ENCODE data around the gene C4orf46. TPM values are rescaled to one million over a fixed set of nuclear protein-coding genes. Genes with fewer than 3 reads are reported as not detected.

Gene C4orf46
- total and polyA plus RNA-seq, 2 donors (not counting 3 experiments of a cell fraction or from before 2014, with no cell fraction given): 9.4 to 19.6 TPM

GRCh38 chr4:158676076-158676475 is 4.4 kb upstream of the C4orf46 start:
- no peaks in the 10 kb centered on the region for H3K36me3 ChIP-seq (ENCODE audit: control insufficient read depth in 2 of 2, extremely low read depth in 1 of 2, insufficient read depth in 2 of 2, low read length in 2 of 2)
- no peak overlapping the region for H3K27ac ChIP-seq (ENCODE audit: insufficient read depth, low read depth, low read length)
- TF ChIP-seq EZH2 (IDR thresholded peaks at IDR 0.05; ENCODE audit: borderline replicate concordance, low read depth, low read length, severe bottlenecking) (no peak), POLR2A (IDR thresholded peaks at IDR 0.05; ENCODE audit: low read depth, low read length) (no peak), MYC (IDR thresholded peaks at IDR 0.05; ENCODE audit: low read depth, low read length) (no peak), MAX (IDR thresholded peaks at IDR 0.05; ENCODE audit: insufficient read depth, insufficient read length) (no peak), POLR2AphosphoS5 (IDR thresholded peaks at IDR 0.05; ENCODE audit: insufficient read depth, low read depth, low read length) (no peak), GATA2 (IDR thresholded peaks at IDR 0.05; ENCODE audit: insufficient read depth, insufficient read length, low read depth, low read length) (no peak), FOS (IDR thresholded peaks at IDR 0.05; ENCODE audit: borderline replicate concordance, insufficient read depth, low read length) (no peak)
- ChIA-PET POLR2A (no interaction called here), CTCF (interaction anchor here (1.1 to 1.7 kb wide), 2 partner anchors 8 to 14 kb away, joined by 3 to 4 read pairs; no protein-coding TSS in a partner anchor)
- dilution Hi-C loops (cut with MboI; ENCODE audit: extremely low pct_ligation_motif_present, low sequenced_read_pairs): no loop called here
- H3K79me2 ChIP-seq (ENCODE audit: control insufficient read depth, insufficient read depth, low read length): peaks cover 6% of the 10 kb centered on the region
- DNase-seq (ENCODE audit: low read depth, low spot score): no peak
- no peaks in the 10 kb centered on the region for H3K9me3 ChIP-seq (replicated peaks; ENCODE audit: control insufficient read depth, insufficient read depth, low read length)
- H3K4me3 ChIP-seq (replicated peaks in 1 of 3; ENCODE audit: insufficient read depth in 1 of 3, low read depth in 1 of 3, low read length in 3 of 3): no peak overlapping the region
- peaks cover 4% of the 10 kb centered on the region for H3K4me1 ChIP-seq (ENCODE audit: control insufficient read depth, extremely low read depth, insufficient read depth, low read length)
- H3K27me3 ChIP-seq (ENCODE audit: control insufficient read depth in 2 of 2, insufficient read depth in 2 of 2, low read length in 2 of 2): no peaks in the 10 kb centered on the region
- H4K20me1 ChIP-seq (replicated peaks; ENCODE audit: control insufficient read depth, extremely low read depth, insufficient read depth, low read length): no peaks in the 10 kb centered on the region
- no TSS peak for BruUV-seq (replicated peaks)
- H3K4me2 ChIP-seq (ENCODE audit: insufficient read depth, low read length): no peak overlapping the region
- FAIRE-seq: no peak
- no peak overlapping the region for H3K9ac ChIP-seq (replicated peaks; ENCODE audit: extremely low read depth, insufficient read depth, low read length)
- H2AFZ ChIP-seq (ENCODE audit: low read depth, low read length): no peak overlapping the region
- intact Hi-C loops (cut with micrococcal nuclease): no loop called here
- H3K9me1 ChIP-seq (replicated peaks; ENCODE audit: control insufficient read depth, extremely low read depth, insufficient read depth, low read length): no peaks in the 10 kb centered on the region

- ChIA-PET CTCF (no interaction called here), POLR2A (no interaction called here)
- no peak overlapping the region for H2AFZ ChIP-seq (ENCODE audit: low read depth, low read length)
- dilution Hi-C loops (cut with MboI; ENCODE audit: extremely low pct_ligation_motif_present, low sequenced_read_pairs): no loop called here
- peaks cover 24% of the 10 kb centered on the region for H3K79me2 ChIP-seq (ENCODE audit: control insufficient read depth, insufficient read depth, low read length)
- FAIRE-seq (no peak), DNase-seq (ENCODE audit: low read depth, low spot score) (no peak)
- H3K27me3 ChIP-seq (ENCODE audit: control insufficient read depth in 2 of 2, insufficient read depth in 2 of 2, low read length in 2 of 2): no peaks in the 10 kb centered on the region
- no peaks in the 10 kb centered on the region for H3K9me1 ChIP-seq (replicated peaks; ENCODE audit: control insufficient read depth, extremely low read depth, insufficient read depth, low read length)
- no peak overlapping the region for H3K27ac ChIP-seq (ENCODE audit: insufficient read depth, low read depth, low read length)
- H3K9ac ChIP-seq (replicated peaks; ENCODE audit: extremely low read depth, insufficient read depth, low read length): no peak overlapping the region
- no peaks in the 10 kb centered on the region for H3K9me3 ChIP-seq (replicated peaks; ENCODE audit: control insufficient read depth, insufficient read depth, low read length)
- H3K36me3 ChIP-seq (ENCODE audit: control insufficient read depth in 2 of 2, extremely low read depth in 1 of 2, insufficient read depth in 2 of 2, low read length in 2 of 2): no peaks in the 10 kb centered on the region
- H3K4me1 ChIP-seq (ENCODE audit: control insufficient read depth, extremely low read depth, insufficient read depth, low read length): peaks cover 11% of the 10 kb centered on the region
- H3K4me3 ChIP-seq (replicated peaks in 1 of 3; ENCODE audit: insufficient read depth in 1 of 3, low read depth in 1 of 3, low read length in 3 of 3): no peak overlapping the region
- intact Hi-C loops (cut with micrococcal nuclease): loop anchor here (2.0 to 5.0 kb wide), 5 partner anchors 149 to 773 kb away; no protein-coding TSS in a partner anchor
- BruUV-seq (replicated peaks): no TSS peak
- no peak for TF ChIP-seq MYC (IDR thresholded peaks at IDR 0.05; ENCODE audit: low read depth, low read length)
- no peak for TF ChIP-seq JUN (IDR thresholded peaks at IDR 0.05; ENCODE audit: borderline replicate concordance, insufficient read depth, insufficient read length, low read depth)
- TF ChIP-seq POLR2AphosphoS5 (IDR thresholded peaks at IDR 0.05; ENCODE audit: insufficient read depth, low read depth, low read length): no peak
- TF ChIP-seq EZH2 (IDR thresholded peaks at IDR 0.05; ENCODE audit: borderline replicate concordance, low read depth, low read length, severe bottlenecking): no peak
- TF ChIP-seq MAX (IDR thresholded peaks at IDR 0.05; ENCODE audit: insufficient read depth, insufficient read length): no peak
- no peak for TF ChIP-seq POLR2A (IDR thresholded peaks at IDR 0.05; ENCODE audit: low read depth, low read length)
- no peak for TF ChIP-seq CTCF (IDR thresholded peaks at IDR 0.05; ENCODE audit: extremely low read depth in 1 of 2, insufficient read depth in 1 of 2, low read depth in 1 of 2, low read length in 2 of 2)
- TF ChIP-seq GATA2 (IDR thresholded peaks at IDR 0.05; ENCODE audit: insufficient read depth, insufficient read length, low read depth, low read length): no peak
- no peak for TF ChIP-seq FOS (IDR thresholded peaks at IDR 0.05; ENCODE audit: borderline replicate concordance, insufficient read depth, low read length)
- no peak overlapping the region for H3K4me2 ChIP-seq (ENCODE audit: insufficient read depth, low read length)
- no peaks in the 10 kb centered on the region for H4K20me1 ChIP-seq (replicated peaks; ENCODE audit: control insufficient read depth, extremely low read depth, insufficient read depth, low read length)
These were observed 1.9 kb upstream of the C4orf46 start for GRCh38 chr4:158673633-158674032.
